ENCODE measurements around the gene ASPDH.

DNA sequence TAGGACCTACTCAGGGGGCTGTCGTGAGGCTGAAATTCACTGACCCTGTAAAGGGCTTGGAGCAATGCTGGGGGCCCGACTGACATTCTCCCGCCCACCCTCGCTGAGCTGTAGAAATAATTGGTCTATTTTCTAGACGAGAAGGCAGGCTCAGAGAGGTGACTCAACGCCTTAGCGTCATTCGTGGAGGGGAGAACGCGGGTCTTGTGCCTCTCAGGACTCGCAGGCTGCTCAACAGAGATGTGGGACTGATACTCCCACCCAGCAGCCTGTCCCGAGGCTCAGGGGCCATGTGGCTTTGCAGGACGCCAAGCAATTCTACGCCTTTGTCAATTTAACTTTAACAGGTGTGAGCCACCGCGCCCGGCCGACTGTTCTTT lies 23.6 kb upstream of the ASPDH start:
- TF ChIP-seq, protein P1, sequence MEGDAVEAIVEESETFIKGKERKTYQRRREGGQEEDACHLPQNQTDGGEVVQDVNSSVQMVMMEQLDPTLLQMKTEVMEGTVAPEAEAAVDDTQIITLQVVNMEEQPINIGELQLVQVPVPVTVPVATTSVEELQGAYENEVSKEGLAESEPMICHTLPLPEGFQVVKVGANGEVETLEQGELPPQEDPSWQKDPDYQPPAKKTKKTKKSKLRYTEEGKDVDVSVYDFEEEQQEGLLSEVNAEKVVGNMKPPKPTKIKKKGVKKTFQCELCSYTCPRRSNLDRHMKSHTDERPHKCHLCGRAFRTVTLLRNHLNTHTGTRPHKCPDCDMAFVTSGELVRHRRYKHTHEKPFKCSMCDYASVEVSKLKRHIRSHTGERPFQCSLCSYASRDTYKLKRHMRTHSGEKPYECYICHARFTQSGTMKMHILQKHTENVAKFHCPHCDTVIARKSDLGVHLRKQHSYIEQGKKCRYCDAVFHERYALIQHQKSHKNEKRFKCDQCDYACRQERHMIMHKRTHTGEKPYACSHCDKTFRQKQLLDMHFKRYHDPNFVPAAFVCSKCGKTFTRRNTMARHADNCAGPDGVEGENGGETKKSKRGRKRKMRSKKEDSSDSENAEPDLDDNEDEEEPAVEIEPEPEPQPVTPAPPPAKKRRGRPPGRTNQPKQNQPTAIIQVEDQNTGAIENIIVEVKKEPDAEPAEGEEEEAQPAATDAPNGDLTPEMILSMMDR (IDR thresholded peaks at IDR 0.05; ENCODE audit: insufficient read depth, low read depth, low read length), result no peak
- no peak for TF ChIP-seq EZH2 (IDR thresholded peaks at IDR 0.05; ENCODE audit: insufficient read depth, low read length)

All from astrocyte (in vitro differentiated cells and primary cell).